Activated CD4-positive, alpha-beta T cell treated with anti-CD3 and anti-CD28 coated beads for 1 hour (primary cell): ENCODE measurements around the gene WNK4.
A peak's percentile ranks its signal among the peaks of the same experiment; 100 is the strongest.

Source experiments
- DNase-seq: peaks from one replicate; pipeline ENCODE4 v3.0.0-alpha.2; 2020

The WNK4 gene

DNA sequence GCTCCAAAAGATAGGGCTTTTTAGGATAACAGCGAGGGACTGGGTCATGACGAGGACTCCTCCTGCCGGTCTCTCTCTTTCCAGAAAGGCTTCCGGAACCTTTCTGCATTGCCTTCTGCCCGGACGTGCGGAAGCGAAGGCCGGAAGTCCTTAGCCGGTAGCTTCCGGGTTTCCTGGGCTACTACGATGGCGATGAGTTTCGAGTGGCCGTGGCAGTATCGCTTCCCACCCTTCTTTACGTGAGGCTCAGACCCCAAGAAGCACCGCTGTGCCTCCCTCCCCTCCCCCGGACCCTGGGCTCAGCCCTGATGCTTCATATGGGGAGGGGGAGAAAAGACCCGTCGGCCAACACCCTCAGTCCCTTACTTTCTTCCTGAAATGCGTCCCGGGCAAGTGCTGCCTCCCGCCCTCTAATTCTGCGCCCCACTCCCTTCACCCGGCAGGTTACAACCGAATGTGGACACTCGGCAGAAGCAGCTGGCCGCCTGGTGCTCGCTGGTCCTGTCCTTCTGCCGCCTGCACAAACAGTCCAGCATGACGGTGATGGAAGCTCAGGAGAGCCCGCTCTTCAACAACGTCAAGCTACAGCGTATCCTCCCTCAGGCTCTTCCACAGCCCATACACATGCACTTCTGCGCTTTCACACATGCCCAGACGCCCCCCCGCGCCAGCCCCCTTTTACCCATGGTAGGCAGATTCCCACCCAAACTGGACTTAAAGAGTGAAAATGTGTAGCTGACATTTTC lies 6.9 kb upstream of the WNK4 start, which contains the start of gene VPS25:
Gene VPS25 (plus strand): TSS at position 160 of the 746 bp plus-strand sequence. CDS start 27 bp downstream, at position 187.
- peak; percentile 62 for DNase-seq

DNA sequence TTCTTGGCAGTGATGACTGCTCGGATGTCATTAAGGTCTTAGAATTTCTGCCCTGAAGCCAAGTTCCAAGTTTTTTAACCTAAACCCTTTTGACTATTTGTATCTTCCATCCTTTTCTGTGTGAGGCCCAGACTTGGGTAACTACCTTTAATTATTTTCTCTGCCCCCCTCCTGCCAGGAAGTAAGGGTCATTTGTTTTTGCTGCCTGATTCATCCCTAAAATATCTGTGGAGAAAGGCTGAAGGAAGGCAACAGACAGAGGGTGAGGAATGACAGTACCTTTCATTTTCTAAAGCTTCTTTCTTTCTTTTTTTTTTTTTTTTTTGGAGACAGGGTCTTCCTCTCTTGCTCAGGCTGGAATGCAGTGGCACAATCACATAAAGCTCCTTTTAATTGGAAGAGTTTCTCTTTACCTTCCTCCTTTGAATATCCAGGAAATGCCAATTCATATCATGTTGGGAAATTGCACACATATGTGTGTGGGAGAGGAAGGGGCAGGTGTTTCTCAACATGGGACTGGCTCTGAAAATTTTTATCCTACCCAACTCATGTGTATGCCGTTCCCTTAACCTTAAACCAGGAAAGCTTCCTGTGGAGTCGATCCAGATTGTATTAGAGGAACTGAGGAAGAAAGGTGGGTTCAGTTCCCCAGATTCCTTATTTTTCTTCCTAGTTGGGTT lies 6.2 kb upstream of the WNK4 start:
- DNase-seq, result no peak

- DNase-seq, result no peak
Observed at GRCh38 chr17:42775534-42776098, 4.8 kb upstream of the WNK4 start.

DNA sequence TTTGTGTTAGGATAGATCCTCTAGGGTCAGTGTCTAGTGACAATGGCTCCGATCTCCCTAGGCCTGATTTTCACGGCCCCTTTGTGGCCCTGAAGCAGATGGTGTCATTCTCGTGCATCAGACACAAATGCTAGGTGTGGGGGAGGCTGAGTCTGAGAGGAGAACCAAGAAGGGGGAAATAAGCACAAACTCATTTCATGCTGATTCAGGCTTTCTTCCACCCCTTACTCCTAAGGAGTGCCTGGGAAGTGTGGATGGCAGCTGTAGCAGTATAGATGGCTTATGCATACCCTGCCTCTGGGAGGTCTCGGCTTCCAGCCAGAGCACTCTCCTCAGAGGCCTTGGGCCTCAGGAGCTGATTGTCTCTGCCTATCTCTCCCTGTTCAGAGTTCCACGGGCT lies 1.8 kb upstream of the WNK4 start:
- DNase-seq, result no peak

DNA sequence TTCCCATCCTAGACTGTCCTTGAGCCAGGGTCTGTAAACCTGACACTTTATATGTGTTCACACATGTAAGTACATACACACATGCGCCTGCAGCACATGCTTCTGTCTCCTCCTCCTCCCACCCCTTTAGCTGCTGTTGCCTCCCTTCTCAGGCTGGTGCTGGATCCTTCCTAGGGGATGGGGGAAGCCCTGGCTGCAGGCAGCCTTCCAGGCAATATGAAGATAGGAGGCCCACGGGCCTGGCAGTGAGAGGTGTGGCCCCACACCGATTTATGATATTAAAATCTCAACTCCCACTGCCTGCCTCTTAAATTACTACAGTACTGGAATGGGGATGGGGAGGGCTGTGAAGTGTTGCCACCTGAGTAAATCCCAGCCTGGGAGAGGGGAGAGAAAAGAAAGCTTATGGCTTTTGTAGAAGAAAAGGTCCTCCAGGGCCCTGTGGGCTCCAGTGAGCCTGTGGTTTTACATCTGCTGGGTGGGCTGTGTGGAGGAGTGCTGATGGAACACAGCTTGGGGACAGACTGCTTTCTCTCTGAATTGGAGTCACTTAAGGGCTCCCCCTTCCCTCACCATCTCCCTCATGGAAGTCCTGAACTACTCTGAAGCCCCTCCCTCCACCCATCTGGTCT lies 990 bp upstream of the WNK4 start:
- DNase-seq, result no peak

DNA sequence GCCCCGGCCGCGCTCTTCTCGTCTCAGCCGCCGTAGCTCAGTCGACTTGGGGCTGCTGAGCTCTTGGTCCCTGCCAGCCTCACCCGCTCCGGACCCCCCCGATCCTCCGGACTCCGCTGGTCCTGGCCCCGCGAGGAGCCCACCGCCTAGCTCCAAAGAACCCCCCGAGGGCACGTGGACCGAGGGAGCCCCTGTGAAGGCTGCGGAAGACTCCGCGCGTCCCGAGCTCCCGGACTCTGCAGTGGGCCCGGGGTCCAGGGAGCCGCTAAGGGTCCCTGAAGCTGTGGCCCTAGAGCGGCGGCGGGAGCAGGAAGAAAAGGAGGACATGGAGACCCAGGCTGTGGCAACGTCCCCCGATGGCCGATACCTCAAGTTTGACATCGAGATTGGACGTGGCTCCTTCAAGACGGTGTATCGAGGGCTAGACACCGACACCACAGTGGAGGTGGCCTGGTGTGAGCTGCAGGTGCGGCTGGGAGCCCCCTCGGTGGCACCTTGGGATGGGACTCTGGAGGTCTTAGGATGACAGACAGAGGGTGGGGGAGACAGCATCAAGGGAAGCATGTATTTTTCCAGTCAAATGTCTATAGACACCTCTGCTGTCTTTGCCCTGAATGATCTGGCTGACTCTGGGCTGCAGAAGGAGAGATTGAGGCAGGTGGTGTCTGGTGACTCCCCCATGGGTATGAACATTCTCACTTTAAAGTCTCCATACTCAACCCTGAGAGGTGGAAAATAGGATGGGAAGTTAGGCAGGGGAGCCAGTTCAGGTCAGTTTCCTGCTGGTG lies 635 bp downstream of the WNK4 start:
- DNase-seq, result no peak

GRCh38 chr17:42781639-42782165 lies 1.3 kb downstream of the WNK4 start:
- no peak for DNase-seq

- DNase-seq, result no peak
Observed at GRCh38 chr17:42782166-42783061, 2.0 kb downstream of the WNK4 start.

- no peak for DNase-seq
Observed at GRCh38 chr17:42783062-42783790, 2.8 kb downstream of the WNK4 start.

- no peak for DNase-seq
Observed at GRCh38 chr17:42783791-42784138, 3.4 kb downstream of the WNK4 start.

DNA sequence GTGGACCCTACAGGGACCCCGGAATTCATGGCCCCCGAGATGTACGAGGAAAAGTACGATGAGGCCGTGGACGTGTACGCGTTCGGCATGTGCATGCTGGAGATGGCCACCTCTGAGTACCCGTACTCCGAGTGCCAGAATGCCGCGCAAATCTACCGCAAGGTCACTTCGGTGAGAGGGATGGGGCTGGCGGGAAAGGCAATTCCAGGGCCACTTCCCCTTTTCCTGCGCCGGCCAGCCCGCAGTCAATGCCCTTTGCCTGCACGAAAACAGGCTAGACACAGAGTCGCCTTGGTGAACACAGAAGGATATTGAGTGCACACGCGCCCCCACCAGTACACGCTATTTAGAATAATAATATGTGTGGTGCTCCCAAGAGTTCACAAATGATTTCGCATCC lies 4.0 kb downstream of the WNK4 start:
- DNase-seq, result no peak

DNA sequence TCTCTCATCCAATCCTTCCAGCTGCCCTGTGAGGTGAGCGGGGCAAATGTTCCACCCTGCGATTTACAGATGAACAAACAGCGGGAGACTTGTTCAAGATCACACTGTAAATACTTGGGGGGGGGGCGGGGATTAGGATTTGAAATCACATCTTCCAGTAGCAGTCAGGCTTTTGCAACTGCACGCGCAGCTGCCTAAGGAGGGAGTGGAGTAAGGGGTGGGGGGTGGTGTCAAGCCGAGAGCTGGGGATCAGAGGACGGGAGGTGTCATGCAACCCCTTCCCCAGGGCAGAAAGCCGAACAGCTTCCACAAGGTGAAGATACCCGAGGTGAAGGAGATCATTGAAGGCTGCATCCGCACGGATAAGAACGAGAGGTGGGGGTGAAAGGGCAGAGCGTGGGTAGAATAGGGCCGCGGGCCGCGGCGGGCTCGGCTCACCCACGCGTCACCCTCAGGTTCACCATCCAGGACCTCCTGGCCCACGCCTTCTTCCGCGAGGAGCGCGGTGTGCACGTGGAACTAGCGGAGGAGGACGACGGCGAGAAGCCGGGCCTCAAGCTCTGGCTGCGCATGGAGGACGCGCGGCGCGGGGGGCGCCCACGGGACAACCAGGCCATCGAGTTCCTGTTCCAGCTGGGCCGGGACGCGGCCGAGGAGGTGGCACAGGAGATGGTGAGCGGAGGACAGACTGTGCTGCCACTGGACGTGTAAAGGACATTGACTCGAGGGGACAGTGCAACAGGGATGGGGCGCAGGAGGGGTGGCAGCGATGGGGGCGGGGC lies 4.6 kb downstream of the WNK4 start:
- no peak for DNase-seq

- DNase-seq, result no peak
Observed at GRCh38 chr17:42787266-42787665, 6.9 kb downstream of the WNK4 start.

DNA sequence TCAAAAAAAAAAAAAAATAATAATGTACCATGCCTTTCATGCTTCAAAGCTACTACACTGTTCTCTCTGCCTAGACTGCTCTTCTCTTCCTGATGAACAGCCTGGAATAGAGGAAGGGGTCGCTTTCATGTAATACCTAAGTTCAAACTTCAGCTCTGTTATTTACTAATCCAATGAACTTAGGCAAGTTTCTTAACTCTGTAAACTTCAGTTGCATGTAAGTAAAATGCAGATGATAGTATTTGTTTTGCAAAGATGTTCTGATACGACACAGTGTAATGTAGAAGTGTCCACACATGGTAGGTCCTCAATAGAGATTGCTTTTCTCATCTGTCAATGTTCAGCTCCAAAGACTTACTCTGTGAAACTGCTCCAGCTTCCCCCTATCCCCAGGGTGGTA lies 11.5 kb downstream of the WNK4 start:
- no peak for DNase-seq

- DNase-seq, result no peak
Observed at GRCh38 chr17:42792545-42792944, 12.1 kb downstream of the WNK4 start.

DNA sequence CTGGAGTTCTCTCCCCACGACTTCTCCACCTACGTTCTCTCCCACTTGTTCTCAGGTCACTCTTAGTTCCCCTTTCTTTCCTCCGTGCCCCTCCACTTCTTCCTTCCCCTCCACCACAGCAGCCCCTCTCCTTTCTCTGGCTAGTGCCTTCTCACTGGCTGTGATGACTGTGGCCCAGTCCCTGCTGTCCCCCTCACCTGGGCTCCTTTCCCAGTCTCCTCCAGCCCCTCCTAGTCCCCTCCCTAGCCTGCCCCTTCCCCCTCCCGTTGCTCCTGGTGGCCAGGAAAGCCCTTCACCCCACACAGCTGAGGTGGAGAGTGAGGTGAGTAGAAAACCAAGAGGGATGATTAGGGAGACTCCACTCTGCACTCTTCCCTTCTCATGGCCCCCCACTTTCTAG lies 14.7 kb downstream of the WNK4 start:
- DNase-seq, result no peak

DNA sequence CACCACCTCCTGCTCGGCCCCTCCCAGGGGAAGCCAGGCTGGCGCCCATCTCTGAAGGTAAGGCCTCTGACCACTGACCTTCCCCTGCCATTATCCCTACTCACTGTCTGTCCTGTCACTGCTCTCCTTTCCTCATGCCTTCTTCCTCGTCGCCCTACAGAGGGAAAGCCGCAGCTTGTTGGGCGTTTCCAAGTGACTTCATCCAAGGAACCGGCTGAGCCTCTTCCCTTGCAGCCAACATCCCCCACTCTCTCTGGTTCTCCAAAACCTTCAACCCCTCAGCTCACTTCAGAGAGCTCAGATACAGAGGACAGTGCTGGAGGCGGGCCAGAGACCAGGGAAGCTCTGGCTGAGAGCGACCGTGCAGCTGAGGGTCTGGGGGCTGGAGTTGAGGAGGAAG lies 15.1 kb downstream of the WNK4 start:
- no peak for DNase-seq

GRCh38 chr17:42796066-42796758 lies 15.8 kb downstream of the WNK4 start:
- no peak for DNase-seq
